ENCODE results near the gene SHCBP1L.

Gene SHCBP1L

GRCh38 chr1:182952677-182953444 is at the start of gene SHCBP1L:
Gene SHCBP1L (minus strand): TSS chr1:182953166. CDS start chr1:182953133, 33 bp downstream.
- Mint-ChIP-seq H3K9me3 (no peaks in the 10 kb centered on the region), H3K4me3 (no peak within 1 kb of the TSS), H3K36me3 (ENCODE audit: low read depth) (no peaks in the 10 kb centered on the region), H3K27ac (no peak within 1 kb of the TSS), H3K27me3 (peaks cover 31% of the 10 kb centered on the region), H3K4me1 (peaks cover 4% of the 10 kb centered on the region)
- DNase-seq: no peak
- ATAC-seq: no peak

DNA sequence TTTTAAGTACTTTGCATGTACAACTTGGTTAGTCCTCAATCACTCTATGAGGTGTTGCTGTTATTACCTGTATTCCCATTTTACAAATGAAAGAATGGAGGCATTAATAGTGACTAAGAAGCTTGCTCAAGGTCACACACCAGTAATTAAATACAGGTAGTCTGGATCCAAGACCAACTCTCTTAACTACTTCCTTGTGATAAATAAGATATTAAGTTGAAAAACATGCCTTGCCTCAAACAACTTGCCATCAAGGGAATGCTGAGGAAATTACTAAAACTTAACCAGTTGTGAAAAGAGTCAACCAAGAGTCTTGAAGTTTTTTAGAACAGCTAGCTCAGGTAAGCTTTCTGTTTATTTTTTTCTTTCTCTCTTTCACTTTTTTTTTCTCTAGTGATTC is 49.3 kb upstream of the SHCBP1L start:
- DNase-seq (no peak), ATAC-seq (no peak)
- Mint-ChIP-seq H3K4me1 (no peaks in the 10 kb centered on the region), H3K27me3 (peaks cover 19% of the 10 kb centered on the region), H3K9me3 (no peaks in the 10 kb centered on the region), H3K36me3 (ENCODE audit: low read depth) (no peaks in the 10 kb centered on the region), H3K27ac (no peak overlapping the region), H3K4me3 (no peak overlapping the region)

GRCh38 chr1:183000167-183000962 is 47.4 kb upstream of the SHCBP1L start:
- H3K4me3 Mint-ChIP-seq: no peak overlapping the region
- H3K9me3 Mint-ChIP-seq: no peaks in the 10 kb centered on the region
- no peak overlapping the region for H3K27ac Mint-ChIP-seq
- peaks cover 22% of the 10 kb centered on the region for H3K27me3 Mint-ChIP-seq
- ATAC-seq (no peak), DNase-seq (no peak)
- H3K4me1 Mint-ChIP-seq: no peaks in the 10 kb centered on the region
- H3K36me3 Mint-ChIP-seq (ENCODE audit: low read depth): no peaks in the 10 kb centered on the region

DNA sequence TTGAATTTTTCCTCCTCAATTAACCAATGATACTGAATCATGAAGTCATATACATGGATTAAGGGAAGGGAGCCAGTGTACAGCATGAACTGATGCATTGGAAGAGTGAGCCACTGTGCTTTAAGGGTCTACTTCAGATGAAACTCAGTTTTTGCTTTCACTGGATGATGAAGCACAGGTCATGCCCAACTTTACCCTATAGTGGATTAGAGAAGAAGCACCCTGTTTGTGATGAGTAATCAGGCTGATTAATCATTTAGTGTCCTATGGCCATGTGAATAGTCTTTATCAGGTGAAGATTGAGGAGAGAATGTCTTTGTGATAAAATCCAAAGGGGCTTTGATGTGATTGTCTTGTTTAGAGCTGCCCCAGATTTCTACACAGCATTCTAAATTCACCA is 45.5 kb upstream of the SHCBP1L start:
- peaks cover 19% of the 10 kb centered on the region for H3K27me3 Mint-ChIP-seq
- no peak for ATAC-seq

GRCh38 chr1:182996816-182997215 is 43.9 kb upstream of the SHCBP1L start:
- Mint-ChIP-seq H3K27ac (no peak overlapping the region), H3K36me3 (ENCODE audit: low read depth) (no peaks in the 10 kb centered on the region), H3K4me3 (no peak overlapping the region), H3K9me3 (no peaks in the 10 kb centered on the region), H3K27me3 (peaks cover 22% of the 10 kb centered on the region), H3K4me1 (no peaks in the 10 kb centered on the region)
- ATAC-seq (no peak), DNase-seq (no peak)

More for the DNA sequence above, 45.5 kb upstream of the SHCBP1L start:
- H3K27ac Mint-ChIP-seq: no peak overlapping the region
- H3K36me3 Mint-ChIP-seq (ENCODE audit: low read depth): no peaks in the 10 kb centered on the region
- H3K4me1 Mint-ChIP-seq: no peaks in the 10 kb centered on the region
- no peak overlapping the region for H3K4me3 Mint-ChIP-seq
- no peaks in the 10 kb centered on the region for H3K9me3 Mint-ChIP-seq
- no peak for DNase-seq

GRCh38 chr1:182995894-182996293 is 42.9 kb upstream of the SHCBP1L start:
- H3K4me3 Mint-ChIP-seq: no peak overlapping the region
- no peak overlapping the region for H3K27ac Mint-ChIP-seq
- H3K9me3 Mint-ChIP-seq: no peaks in the 10 kb centered on the region
- no peaks in the 10 kb centered on the region for H3K36me3 Mint-ChIP-seq (ENCODE audit: low read depth)
- DNase-seq (no peak), ATAC-seq (no peak)
- no peaks in the 10 kb centered on the region for H3K4me1 Mint-ChIP-seq
- H3K27me3 Mint-ChIP-seq: peaks cover 18% of the 10 kb centered on the region

DNA sequence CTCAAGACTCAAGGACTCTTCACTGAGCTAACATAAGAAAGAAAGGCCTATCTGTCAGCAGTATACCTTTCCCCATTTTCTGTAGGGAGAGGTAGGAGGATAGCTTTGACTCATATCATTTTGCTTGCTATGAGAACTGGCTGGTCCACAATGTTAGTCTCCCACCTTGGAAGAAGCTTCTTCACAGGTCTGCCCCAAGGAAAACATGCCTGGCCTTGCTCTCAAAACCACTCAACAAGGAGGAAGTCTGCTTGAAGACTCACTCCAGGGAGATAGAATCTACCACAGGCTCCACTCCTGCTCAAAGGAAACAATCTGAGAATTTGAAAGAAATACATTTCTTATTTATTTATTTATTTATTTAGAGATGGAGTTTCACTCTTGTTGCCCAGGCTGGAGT is 40.8 kb upstream of the SHCBP1L start:
- Mint-ChIP-seq H3K4me3 (no peak overlapping the region), H3K4me1 (no peaks in the 10 kb centered on the region), H3K9me3 (no peaks in the 10 kb centered on the region), H3K36me3 (ENCODE audit: low read depth) (no peaks in the 10 kb centered on the region), H3K27me3 (peaks cover 24% of the 10 kb centered on the region), H3K27ac (no peak overlapping the region)
- ATAC-seq: no peak
- DNase-seq: no peak

- Mint-ChIP-seq H3K4me1 (no peaks in the 10 kb centered on the region), H3K27ac (no peak overlapping the region), H3K36me3 (ENCODE audit: low read depth) (no peaks in the 10 kb centered on the region), H3K27me3 (peaks cover 17% of the 10 kb centered on the region), H3K9me3 (no peaks in the 10 kb centered on the region), H3K4me3 (no peak overlapping the region)
- DNase-seq (no peak), ATAC-seq (no peak)
These were observed 37.6 kb upstream of the SHCBP1L start for GRCh38 chr1:182990413-182991144.

DNA sequence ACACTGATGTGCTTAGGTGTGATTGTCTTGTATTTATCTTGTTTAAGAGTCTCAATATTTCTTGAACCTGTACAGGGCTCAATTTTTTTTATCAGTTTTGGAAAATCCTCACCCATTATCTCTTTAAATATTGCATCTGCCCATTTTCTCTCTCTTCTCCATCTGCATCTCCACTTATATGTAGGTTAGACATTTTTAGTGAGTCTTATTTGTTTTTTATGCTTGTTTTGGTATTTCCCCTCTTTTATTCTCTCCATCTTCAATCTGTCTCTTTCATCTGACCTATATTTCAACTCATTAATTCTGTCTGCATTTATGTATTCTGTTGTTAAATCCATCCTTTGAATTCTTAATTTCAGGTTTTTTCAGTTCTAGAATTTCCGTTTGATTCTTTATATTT is 32.9 kb upstream of the SHCBP1L start:
- Mint-ChIP-seq H3K27me3 (peaks cover 13% of the 10 kb centered on the region), H3K4me1 (peaks cover 7% of the 10 kb centered on the region), H3K36me3 (ENCODE audit: low read depth) (no peaks in the 10 kb centered on the region), H3K4me3 (no peak overlapping the region), H3K9me3 (no peaks in the 10 kb centered on the region), H3K27ac (no peak overlapping the region)
- DNase-seq (no peak), ATAC-seq (no peak)

- peaks cover 7% of the 10 kb centered on the region for H3K4me1 Mint-ChIP-seq
- ATAC-seq (peak; percentile 24), DNase-seq (no peak)
- H3K27me3 Mint-ChIP-seq: peaks cover 7% of the 10 kb centered on the region
- H3K36me3 Mint-ChIP-seq (ENCODE audit: low read depth): no peaks in the 10 kb centered on the region
- H3K4me3 Mint-ChIP-seq: no peak overlapping the region
- no peak overlapping the region for H3K27ac Mint-ChIP-seq
- no peaks in the 10 kb centered on the region for H3K9me3 Mint-ChIP-seq
These were observed 31.7 kb upstream of the SHCBP1L start for GRCh38 chr1:182984621-182985020.

DNA sequence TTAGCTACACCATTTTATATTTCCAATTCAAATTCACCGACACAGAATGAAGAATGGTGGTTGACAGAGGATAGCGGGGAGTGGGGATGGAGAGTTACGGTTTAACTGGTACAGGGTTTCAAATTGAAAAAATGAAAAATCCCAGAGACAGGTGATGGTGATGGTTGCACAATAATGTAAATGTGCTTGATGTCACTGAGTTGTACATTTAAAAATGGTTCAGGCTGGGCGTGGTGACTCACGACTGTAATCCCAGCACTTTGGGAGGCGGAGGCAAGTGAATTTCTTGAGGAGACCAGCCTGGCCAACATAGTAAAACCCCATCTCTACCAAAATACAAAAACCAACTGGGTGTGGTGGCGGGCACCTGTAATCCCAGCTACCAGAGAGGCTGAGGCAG is 31.2 kb upstream of the SHCBP1L start:
- Mint-ChIP-seq H3K36me3 (ENCODE audit: low read depth) (no peaks in the 10 kb centered on the region), H3K9me3 (no peaks in the 10 kb centered on the region), H3K4me3 (no peak overlapping the region), H3K27ac (no peak overlapping the region), H3K4me1 (peaks cover 7% of the 10 kb centered on the region), H3K27me3 (peaks cover 7% of the 10 kb centered on the region)
- no peak for ATAC-seq
- DNase-seq: no peak

GRCh38 chr1:182978151-182978853 is 25.3 kb upstream of the SHCBP1L start:
- ATAC-seq (no peak), DNase-seq (no peak)
- no peaks in the 10 kb centered on the region for H3K4me1 Mint-ChIP-seq
- H3K36me3 Mint-ChIP-seq (ENCODE audit: low read depth): no peaks in the 10 kb centered on the region
- H3K4me3 Mint-ChIP-seq: no peak overlapping the region
- peaks cover 7% of the 10 kb centered on the region for H3K27me3 Mint-ChIP-seq
- no peak overlapping the region for H3K27ac Mint-ChIP-seq
- no peaks in the 10 kb centered on the region for H3K9me3 Mint-ChIP-seq

GRCh38 chr1:182977480-182977879 is 24.5 kb upstream of the SHCBP1L start:
- Mint-ChIP-seq H3K9me3 (no peaks in the 10 kb centered on the region), H3K27me3 (peaks cover 7% of the 10 kb centered on the region), H3K4me1 (no peaks in the 10 kb centered on the region), H3K36me3 (ENCODE audit: low read depth) (no peaks in the 10 kb centered on the region), H3K27ac (no peak overlapping the region), H3K4me3 (no peak overlapping the region)
- ATAC-seq (no peak), DNase-seq (no peak)

DNA sequence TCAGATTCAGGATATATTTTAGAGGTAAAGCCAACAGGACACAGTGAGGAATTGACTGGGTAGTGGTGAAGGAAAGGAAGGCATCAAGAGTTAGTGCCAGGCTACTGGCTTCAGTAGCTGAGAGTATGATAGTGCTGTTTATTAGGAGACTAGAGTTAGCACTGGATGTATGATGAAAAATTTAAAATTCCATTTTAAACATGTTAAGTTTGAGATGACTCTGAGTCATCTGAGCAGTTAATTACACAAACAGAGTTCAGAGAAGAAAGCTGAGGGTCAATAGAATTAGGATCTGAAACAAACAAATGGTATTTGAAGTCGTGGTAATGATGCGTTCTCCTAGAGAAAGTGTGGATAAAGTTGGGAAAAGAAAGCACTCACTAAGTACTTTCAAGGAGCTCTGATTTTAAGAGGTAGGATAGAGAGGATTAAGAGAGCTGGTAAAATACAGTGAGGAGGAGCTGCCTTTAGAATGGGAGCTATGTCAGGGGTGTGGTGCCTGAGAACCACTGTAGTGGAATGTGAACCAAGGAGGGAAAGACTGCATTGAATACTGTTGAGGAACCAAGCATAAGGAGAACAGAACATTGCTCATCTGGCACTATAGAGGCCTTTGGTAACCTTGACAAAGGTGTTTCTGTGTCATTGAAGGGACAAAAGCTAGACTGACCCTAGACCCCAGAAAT is 21.7 kb upstream of the SHCBP1L start:
- Mint-ChIP-seq H3K4me1 (no peaks in the 10 kb centered on the region), H3K9me3 (no peaks in the 10 kb centered on the region), H3K27me3 (peaks cover 7% of the 10 kb centered on the region), H3K4me3 (no peak overlapping the region), H3K36me3 (ENCODE audit: low read depth) (no peaks in the 10 kb centered on the region), H3K27ac (no peak overlapping the region)
- ATAC-seq: no peak
- DNase-seq: no peak
